ENCODE data around the gene RANBP3.

The RANBP3 gene

GRCh38 chr19:5921516-5922160 is 56.3 kb downstream of the RANBP3 start:
- no peak for DNase-seq

GRCh38 chr19:5918463-5919079 is 59.4 kb downstream of the RANBP3 start:
- no peak for DNase-seq

GRCh38 chr19:5917431-5918107 is 60.4 kb downstream of the RANBP3 start:
- DNase-seq, result no peak

GRCh38 chr19:5916181-5916708 is 61.7 kb downstream of the RANBP3 start:
- DNase-seq, result no peak

GRCh38 chr19:5915782-5916165 is 62.2 kb downstream of the RANBP3 start:
- DNase-seq, result no peak

- DNase-seq, result no peak
Observed at GRCh38 chr19:5914946-5915781, 62.8 kb downstream of the RANBP3 start.

- DNase-seq, result no peak
Observed at GRCh38 chr19:5914358-5914774, 63.6 kb downstream of the RANBP3 start.

- peak; percentile 71 for DNase-seq
Observed at GRCh38 chr19:5913739-5914357, 64.1 kb downstream of the RANBP3 start, which contains the start of gene CAPS. TSS of gene CAPS (plus strand) at chr19:5914254. CDS start at chr19:5914407, 153 bp downstream.

- DNase-seq, result no peak
Observed at GRCh38 chr19:5911366-5911765, 66.6 kb downstream of the RANBP3 start.

GRCh38 chr19:5910638-5910907 is 67.4 kb downstream of the RANBP3 start:
- no peak for DNase-seq

GRCh38 chr19:5908773-5909442 is 69.0 kb downstream of the RANBP3 start:
- DNase-seq, result no peak

- no peak for DNase-seq
Observed at GRCh38 chr19:5907241-5907640, 70.7 kb downstream of the RANBP3 start.

- DNase-seq, result no peak
Observed at GRCh38 chr19:5905114-5905778, 72.7 kb downstream of the RANBP3 start.

- DNase-seq, result peak; percentile 100
Observed at GRCh38 chr19:5904352-5905113, 73.4 kb downstream of the RANBP3 start, which contains the start of gene VMAC. TSS of gene VMAC (plus strand) at chr19:5904872. CDS start at chr19:5904891, 19 bp downstream.

- DNase-seq, result peak; percentile 90
Observed at GRCh38 chr19:5903624-5904351, 74.2 kb downstream of the RANBP3 start, which contains the start of gene NDUFA11. TSS of gene NDUFA11 (minus strand) at chr19:5903790. CDS start at chr19:5903708, 82 bp downstream.

- peak; percentile 12 for DNase-seq
Observed at GRCh38 chr19:5903056-5903623, 74.8 kb downstream of the RANBP3 start.

- DNase-seq, result no peak
Observed at GRCh38 chr19:5900976-5901375, 77.0 kb downstream of the RANBP3 start.

- no peak for DNase-seq
Observed at GRCh38 chr19:5899728-5900526, 78.0 kb downstream of the RANBP3 start.

Measured in NCI-H226 (cell line).